ENCODE measurements around the gene CPED1.

GRCh38 chr7:121343302-121343701 is 354.8 kb downstream of the CPED1 start:
- TF ChIP-seq POLR2AphosphoS5 (IDR thresholded peaks at IDR 0.05; ENCODE audit: borderline replicate concordance, low read depth, low read length) (no peak), EZH2 (IDR thresholded peaks at IDR 0.05) (no peak)
